ENCODE measurements around the gene CSPG5.

The CSPG5 gene

DNA sequence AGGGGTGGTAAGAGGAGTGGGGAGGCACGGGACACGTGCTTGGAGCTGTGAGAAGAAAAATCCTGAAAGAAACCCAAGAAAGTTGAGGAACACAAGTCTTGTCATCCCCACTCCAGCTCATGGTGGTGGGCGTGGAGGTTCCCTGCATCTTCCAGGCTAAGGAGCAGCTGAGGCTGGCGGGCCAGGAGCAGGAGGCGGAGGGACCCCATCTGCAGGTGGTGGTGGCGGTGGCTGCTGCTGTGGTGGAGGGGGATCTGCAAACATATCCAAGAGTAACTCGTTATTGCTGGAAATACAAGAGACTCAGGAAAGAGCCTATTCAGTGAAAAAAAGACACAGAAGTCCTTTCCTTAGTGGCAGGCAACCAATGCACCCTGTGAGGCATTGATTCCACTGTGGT lies 9.4 kb upstream of the CSPG5 start:
- DNase-seq (ENCODE audit: low read depth), result no peak

DNA sequence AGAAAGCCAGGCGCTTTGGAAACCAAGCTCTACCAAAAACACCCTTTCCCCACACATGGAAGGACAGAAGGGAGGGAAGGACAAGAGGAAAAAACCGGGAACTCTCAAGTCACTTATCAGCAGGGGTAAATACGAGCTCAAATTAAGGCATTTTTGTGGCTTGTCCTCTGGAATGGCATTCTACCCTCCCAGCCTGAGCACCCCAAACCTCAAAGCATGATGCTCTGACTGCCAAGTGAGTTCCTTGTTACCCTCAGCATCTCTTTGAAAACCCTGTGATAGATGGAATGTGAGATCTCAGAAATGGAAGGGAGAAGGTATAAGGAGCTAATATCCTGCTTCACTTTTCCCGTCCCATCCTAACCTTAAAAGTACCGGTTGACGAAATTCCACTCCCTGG lies 8.1 kb upstream of the CSPG5 start:
- DNase-seq (ENCODE audit: low read depth), result no peak

DNA sequence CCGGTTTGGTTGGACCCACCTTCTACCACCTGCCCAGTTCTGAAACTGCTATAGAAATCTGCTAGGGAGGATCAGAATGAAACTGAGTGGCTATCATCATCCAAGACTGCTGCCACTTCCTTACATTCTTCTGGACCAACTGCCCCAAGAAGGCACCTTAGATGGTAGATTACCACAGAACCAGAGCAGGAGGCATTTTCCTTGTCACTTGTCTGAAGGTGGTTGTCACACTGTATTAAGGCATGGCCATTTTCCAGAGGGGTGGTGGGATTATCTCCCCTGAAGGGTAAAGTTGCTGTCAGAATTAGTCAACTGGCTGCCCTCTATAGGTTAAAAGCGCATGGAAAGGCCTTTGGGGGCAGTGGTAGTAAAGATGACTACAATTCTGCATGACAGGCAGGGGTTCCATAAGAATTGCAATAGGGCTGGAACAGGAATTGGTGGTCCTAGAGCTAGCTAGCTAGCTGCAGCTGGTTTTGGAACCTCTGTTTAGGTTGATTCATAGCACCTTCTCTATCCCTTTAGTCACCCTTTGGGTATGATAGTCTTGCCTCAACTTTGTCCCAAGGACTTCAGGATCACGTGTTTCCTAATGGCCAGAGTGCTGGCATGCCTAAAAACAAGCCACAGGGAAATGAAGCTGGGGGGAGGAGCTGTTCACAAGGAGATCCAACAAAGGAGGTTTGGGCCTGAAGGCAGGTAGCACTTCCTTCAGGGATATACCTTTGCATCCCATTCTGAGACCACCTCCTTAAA lies 4.8 kb upstream of the CSPG5 start:
- DNase-seq (ENCODE audit: low read depth), result no peak

DNA sequence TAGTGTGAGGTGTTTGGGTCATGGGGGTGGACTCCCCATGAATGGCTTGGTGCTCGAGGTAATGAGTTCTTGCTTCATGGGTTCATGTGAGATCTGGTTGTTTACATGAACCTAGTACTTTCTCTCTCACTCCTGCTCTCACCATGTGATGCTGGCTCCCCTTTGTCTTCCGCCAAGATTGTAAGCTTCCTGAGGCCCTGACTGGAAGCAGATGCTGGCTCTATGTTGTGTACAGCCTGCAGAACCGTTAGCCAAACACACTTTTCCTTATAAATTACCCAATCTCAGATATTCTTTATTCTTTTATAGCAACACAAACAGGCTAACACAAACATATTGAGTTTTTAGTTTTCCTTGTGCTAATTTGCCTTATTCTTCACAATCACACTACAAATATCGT lies 3.2 kb upstream of the CSPG5 start:
- no peak for DNase-seq (ENCODE audit: low read depth)

DNA sequence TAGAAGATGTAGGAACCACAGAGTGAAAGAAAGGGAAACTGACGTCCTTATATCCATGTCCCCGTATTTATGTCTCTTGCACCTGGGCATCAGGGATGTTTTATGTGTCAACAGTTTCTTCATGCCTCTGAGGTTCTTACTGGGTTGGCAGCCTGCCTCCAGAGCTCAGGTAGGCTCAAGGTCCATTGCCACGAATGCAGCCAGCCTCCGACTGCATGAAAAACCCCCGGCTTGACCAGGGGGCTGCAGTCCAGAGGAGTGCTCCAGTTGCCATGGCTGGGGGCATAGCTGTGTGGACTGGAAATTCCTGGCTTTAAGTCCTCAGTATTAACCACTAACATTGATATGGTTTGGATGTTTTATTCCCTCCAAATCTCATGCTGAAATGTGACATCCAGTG lies 2.8 kb upstream of the CSPG5 start:
- DNase-seq (ENCODE audit: low read depth), result no peak

DNA sequence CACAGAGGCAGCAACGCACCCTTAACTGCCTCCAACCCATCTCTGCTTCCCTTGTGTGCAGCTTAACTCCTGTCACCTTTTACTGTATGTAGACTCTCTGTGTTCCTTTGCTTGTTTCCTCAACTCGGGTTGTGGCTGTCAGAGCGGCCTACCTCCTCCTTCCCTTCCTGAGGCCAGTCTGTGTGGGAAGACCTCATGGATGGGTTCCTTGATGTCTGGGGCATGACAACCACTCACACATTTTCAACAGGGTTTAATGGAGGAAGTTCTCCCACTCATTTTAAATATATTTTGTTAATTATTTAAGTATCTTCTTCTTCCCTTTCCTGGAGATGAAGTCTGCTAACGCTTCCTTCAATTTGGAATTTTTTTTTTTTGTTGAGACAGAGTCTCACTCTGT lies 1.8 kb upstream of the CSPG5 start:
- DNase-seq (ENCODE audit: low read depth), result no peak

DNA sequence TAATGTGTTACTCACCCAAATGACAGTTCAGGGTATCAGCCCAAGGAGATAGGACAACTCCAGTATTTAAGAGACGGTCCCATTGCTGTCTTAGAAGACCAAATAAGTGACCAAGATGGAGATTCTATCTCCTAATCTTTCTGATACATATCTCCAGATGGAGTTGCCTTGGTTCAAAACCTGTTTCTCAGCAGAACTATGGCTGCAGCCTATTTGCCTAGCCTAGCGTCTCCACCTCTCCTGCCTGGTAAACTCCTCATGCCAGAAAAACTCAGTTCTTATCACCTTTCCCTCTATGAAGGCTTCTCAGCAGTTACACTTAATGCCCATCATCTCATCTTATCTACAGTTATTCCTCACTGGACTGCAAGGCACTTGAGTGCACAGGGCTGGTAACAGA lies 1.2 kb upstream of the CSPG5 start:
- no peak for DNase-seq (ENCODE audit: low read depth)

DNA sequence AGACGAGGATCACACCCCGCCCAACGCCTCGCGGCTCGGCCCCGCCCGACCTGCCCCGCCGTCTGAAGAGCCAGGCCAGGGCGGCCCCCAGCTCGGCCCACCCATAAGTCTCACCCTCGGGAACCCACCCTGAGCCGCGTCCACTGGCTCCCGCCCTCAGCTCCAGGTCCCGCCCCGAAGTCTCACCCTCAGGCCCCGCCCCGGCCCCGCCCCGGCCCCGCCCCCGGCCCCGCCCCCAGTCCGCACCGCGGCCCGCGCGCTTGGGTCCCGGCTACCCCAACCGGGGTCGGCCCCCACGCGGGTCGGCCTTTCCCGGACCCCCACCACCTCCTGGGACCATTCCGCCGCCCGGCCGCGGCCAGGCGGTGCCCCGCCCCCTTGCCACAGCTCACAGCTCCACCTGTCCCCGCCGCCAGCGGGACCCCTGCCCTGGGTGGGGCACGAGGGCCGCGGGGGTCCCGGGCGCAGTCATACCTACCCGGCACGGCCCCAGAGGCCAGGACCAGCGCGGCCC lies 489 bp downstream of the CSPG5 start:
- peak; percentile 25 for DNase-seq (ENCODE audit: low read depth)

DNA sequence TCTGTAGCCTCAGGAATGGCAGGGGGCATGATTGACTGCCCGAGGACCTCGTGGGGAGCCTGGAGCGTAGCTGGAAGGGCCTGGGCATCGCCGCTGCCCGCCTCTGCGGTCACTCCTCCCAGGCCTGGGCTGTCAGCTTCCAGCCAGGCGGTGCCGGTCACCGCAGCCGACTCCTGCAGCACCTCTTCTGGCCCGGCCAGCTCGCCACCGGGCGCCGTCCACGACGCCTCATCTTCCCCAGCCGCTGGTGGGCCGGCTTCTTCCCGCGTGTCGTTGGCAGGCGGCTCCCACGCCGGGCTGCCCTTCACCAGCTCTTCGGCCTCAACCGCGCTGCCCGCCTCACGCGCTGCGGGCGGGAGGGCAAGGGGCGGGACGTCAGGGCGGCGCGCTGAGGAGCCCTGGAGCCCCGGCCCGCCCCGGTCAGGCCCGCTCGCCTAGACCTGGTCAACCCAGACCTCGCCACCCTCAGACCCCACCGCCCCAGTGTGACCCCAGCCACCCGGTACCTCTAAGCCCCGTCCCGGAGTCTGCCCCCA lies 1.0 kb downstream of the CSPG5 start:
- no peak for DNase-seq (ENCODE audit: low read depth)

DNA sequence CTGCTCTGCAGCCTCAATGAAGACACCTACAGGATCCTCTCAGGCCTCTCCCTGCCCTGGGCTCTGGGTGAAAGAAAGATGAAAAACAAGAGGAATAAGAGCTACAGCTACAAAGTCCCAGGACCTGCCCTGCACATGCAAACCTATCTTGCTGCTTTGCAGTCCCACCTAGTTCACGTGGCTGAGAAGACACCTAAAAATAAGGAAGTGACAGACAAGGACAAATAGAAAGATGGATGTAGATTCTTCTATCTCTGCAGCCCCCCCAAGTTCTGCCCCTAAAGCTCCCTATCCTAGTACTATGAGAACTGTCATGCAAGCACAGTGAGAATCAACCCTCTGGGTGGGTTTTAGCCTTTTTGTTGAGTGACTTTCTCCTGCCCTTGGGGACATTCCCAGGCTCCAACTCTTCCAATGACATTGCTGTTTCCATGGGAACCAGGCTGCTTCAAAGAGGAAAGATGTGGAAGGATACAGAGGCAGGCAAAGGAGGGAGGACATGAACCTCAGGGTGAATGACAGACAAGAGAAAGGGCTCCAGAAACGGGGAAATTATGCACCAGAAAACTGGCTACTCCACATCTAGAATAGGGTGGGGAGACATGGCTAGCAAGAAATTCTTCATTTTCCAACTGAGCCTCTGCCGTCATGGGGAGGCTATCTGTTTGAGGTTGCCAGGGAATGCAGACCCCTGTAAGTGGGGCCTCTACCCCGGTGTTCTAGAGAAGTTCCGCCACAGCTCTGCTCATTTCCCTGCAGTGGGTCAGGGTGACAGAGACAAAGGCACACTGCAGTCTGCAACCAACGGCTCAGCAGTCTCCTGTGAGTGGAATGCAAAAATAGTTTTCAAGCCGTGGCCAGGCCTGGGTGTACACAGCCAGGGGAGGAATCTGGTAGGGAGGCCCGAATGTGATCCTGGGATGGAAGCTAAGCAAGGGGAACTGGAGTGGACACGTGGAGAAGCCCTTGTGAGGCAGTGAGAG lies 5.2 kb downstream of the CSPG5 start:
- no peak for DNase-seq (ENCODE audit: low read depth)

DNA sequence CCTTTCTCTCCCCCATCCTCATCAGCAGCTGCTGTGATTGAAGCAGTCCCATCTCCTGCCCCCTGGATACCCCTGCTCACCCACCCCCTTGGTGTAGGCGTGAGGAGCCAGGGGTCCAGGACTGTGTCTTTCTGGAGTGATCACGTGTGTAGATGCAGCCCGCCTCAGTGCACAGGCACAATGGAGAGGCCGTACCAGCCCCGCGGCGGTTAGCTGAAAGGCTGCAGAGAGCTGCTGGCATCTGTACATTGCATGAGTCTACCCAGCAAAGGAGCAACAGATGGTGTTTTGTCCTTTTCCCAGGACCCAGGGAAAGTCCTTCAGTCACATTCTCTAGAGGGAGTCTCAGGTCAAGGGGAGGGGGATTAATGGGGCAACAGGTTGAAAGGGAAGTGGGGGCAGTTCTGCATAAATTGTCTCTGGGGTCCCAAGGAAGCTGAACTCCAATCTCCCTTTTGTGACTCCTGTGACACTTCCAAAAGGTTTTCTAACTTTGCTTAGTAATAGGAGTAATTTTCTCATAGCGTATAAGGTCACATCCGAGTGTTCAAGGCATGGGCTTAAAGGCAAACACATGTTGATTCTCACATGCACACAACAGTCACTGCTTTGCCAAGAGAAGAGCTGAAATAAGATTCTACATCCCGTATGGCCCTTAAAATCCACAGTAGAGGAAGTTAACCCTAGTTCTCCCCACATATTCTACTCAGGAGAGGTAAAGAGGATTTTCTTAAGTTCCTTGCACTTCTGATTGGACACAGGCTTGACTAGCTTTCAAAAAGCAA lies 7.1 kb downstream of the CSPG5 start:
- no peak for DNase-seq (ENCODE audit: low read depth)

DNA sequence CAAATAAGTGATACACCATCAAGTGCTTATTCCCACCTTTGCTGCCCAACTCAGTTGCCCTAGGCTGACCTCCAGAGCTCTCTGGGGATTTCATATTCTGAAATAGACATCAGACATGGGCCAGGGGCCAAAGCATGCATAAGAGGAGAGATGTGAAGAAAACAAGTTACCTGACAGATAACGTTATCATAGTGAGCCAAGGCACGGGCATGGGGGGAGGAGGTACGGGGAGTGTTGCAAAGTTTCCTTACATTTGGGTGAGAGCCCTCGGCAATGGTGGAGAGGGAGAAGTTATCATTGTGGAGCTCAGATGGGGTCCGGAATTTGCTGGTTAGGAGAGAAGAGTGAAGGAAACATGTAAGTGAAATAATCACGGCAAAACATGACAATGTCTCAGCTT lies 9.8 kb downstream of the CSPG5 start:
- DNase-seq (ENCODE audit: low read depth), result no peak

DNA sequence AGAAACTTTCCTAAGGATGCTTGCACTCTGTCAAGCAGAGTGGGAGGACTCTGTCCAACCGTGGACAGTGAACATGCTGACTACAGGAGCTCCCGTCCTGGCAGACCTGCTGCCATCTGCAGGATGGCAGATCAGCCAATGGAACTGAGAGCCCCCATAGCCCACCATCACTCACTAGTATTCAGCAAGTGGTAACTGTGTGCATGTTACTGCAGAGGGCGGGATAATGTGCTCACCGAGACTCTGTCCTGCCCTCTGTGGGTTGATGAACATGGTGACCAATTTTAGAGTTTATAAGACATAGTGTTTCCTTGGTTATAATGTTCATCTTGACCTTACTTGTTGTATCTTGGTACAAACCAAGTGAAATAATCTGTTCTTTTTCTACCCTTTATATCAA lies 11.5 kb downstream of the CSPG5 start:
- DNase-seq (ENCODE audit: low read depth), result no peak

DNA sequence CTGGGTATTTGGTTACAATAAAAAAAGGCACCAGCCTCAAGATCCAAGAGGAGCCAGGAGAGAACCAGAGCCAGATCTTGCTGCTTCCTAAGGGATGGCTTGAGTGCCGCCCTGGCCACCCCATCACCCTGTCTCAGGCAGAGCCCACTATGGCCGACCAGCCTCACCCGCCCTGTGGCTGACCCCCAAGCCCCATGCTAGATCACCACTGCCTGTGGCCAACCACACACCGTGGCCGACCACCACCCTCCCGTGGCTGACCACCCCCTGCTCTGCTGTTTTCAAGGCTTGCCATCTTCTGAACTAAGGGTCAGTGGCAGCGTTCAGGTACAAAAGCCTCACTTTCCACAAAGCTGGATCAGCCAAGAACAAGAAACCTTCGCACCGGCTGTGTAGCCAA lies 12.0 kb downstream of the CSPG5 start:
- DNase-seq (ENCODE audit: low read depth), result no peak

DNA sequence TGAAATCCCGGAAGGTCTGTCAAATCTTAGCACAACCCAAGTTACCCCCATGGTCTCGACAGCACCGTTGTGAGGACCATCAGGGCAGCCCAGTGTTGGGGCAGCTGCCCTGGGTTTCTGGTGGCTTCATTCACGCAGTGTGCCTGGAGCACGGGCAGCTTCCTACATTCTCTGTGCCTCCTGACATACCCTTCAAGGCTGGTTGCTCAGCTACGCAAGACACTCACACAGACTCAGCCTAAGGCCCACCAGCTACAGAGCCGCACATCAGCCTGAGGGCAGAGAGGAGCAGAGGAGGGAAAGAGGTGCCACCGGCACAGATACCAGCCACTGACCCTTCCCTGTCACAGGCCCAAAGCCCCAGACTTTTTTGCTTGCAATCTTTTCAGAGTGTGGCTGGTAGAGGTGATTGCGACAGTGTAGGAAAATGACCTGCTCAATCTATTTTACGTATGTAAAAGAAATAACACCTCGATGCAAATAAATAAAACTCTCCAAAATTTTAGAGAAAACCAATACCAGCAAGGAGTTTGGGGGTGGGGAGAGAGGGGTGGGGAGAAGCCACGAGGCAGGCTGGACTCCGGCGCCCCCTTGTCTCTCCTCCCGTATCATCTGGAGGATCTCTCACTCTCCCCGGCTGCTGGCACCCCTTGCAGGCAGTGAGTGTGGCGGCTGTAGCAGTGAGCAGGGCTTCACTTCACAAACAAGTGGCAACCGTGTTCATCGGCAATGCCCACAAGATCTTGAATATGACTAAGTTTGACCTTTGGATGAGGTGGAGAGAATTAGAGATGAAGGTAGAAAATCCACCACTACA lies 12.7 kb downstream of the CSPG5 start:
- DNase-seq (ENCODE audit: low read depth), result no peak

DNA sequence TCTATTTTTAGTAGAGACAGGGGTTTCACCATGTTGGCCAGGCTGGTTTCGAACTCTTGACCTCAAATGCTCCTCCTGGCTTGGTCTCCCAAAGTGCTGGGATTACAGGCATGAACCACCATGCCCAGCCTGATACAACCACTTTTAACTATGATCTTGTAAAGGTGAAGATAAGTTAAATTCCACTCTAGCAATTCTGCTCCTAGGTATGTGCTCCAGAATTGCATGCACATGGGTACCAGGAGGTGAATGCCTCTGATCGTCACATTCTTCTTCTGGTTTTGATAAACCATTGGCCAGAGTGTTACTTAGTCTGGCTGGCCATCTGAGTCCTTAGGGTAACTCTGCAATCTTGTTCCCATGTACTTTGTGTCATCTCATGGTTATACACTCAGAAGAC lies 22.3 kb downstream of the CSPG5 start:
- DNase-seq (ENCODE audit: low read depth), result no peak

DNA sequence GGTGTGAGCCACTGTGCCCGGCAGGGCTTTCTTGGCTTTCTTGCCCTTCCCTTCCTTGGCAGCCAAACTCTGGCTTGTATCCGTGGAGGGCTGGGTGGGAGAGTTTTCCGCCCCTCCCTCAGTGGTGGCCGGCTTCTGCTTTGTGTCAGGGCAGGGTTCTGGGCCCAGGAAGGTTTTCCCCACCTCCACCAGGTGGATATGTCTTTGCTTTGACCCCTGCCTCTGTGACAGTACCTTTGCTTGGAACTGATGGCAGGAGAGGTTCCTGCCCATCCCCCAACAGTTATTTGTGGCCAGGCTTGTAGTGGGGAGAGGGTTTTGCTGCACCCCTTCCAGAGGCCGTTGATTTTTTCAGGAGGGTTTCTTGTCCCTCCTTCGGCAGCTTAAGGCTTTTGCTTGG lies 24.3 kb downstream of the CSPG5 start:
- DNase-seq (ENCODE audit: low read depth), result no peak

DNA sequence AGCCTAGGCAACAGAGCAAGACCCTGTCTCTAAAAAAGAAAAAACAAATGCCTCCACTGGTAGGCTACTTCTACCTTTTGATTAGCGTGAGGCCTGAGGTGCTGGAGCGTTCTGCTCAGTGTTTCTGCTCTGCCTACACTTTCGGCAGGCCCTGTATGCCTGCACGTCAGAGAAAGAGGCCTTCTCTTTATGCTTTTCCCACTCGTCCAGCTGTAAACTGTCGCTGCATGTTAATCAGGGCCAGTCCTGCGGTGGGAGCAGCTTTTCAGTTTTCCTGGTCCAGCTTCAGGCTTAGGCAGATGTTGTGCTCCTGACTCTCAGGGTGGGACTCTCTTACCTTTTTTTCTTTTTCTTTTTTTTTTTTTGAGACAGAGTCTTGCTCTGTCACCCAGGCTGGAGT lies 25.3 kb downstream of the CSPG5 start:
- DNase-seq (ENCODE audit: low read depth), result no peak

DNA sequence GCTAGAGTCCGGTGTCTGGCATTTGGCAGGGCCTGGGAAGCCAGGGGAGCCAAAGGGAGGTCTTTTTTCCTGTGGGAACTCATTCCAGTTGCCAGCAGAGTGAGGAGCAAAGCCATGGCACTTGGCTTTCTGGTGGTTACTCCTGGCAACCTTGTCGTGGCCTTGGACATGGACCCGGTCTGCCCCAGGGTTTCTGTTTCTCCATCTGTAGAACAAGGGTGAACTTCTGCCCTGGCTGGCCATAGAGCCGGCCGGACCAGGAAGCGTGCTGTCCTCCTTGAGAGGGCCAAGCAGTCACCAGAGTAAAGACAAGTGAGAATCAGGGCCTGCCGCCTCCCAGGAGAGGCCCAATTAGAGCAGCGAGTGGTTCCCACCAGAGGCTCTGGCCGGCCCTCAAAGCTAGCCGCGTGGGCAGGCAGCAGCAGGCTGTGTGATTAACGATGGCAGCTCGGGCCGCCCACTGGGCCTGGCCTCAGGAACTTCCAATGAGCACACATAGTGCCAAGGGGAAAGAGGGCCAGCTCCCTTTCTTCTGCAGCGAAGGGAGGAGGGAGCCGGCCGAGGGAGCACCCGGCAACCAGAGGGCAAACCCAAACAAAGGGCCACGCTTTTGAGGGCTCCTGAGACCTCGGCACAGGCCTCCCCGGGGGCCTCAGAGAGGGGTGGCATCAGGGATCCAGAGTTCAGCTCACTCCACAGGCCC lies 36.0 kb downstream of the CSPG5 start:
- no peak for DNase-seq (ENCODE audit: low read depth)

DNA sequence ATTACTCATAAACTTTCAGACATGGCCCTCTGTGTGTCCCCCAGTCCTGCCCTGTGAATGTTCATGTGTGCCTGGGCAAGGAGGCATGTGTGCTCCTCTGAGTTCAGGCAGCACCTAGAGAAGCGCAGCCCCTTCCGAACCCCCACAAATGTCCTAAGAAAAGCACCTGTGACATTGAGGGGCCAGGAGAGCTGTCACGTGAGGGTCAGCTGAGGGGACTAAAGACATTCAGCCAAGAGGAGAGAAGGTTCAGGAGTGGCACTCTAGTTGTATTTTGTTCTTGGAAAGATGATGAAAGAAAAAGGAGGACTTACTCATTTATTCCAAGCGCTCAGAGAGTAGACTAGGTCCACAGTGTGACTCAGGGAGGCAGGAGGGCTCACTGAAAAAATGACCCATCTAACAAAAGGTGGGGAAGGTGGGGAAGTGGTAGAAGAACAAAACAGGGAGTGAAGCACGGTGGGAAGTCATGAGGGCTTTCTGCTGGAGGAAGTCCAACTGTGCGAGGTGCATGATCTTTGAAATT lies 37.0 kb downstream of the CSPG5 start:
- DNase-seq (ENCODE audit: low read depth), result no peak
